T-helper 9 cell (primary cell): Measurements from ENCODE around the gene SSBP2.
"Not testable (repeated sequence)": the region's sequence is repeated elsewhere in the genome, so short reads cannot be mapped to it uniquely, and the experiment has no call there.

Experiments
- DNase-seq: peaks from one replicate; pipeline ENCODE4 v3.0.0-alpha.2; 2020

SSBP2 gene

DNA sequence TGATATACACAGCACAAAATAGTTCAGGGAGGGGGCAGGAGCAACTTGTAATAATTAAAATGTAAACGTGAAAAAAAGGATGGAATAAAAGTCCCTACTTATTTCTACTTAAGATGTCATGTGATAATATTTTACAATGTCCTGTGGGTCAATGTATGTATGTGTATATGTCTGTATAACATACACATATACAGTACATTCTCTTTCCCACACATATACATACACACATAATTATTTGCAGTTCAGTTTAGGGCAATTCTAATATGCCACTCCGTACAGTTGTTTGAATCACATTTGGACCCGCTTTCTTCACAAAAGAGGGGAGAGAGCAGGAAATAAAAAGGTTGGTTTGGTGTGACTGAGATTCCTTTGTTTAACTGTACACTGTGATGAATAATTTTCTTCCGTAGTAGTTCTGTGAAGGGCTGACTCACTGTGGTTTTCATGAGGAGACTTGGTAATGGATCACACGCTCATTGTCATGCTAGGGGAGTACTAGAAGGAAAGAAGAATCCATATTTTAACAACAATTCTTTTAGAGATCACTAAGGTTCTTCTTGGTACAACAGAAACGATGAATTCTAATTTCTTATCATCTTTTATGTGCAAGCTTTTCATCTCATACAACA is 330.7 kb downstream of the SSBP2 start:
- no peak for DNase-seq

DNA sequence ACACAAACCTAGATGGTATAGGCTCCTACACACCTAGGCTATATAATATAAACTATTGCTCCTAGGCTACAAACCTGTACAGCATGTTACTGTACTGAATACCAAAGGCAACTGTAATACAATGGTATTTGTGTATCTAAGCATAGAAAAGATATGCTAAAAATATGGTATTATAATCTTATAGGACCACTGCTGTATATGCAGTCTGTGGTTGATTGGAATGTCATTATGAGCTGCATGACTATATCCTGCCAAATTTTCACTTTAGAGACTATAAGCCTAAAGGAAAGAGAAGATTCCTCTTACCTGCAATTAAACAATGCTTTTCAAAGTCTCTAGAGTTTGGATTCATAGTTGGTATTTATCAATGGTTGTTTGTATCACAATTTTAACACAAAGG is 332.3 kb downstream of the SSBP2 start:
- no peak for DNase-seq

DNA sequence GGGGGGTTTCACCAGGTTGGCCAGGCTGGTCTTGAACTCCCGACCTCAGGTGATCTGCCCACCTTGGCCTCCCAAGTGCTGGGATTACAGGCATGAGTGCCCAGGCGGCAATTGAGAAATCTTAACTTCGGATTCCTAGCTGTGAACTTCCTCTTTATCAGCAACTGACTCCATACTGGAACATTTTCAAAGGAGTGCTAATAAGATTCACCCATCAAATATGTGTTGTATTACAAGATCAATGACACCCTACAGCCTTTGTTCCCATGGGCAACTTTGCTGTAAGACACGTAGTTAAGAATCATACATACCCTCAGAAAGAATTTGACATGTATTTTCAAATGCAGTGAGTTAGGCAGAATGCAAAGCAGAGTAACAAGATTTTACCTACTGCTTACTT is 333.8 kb downstream of the SSBP2 start:
- no peak for DNase-seq

DNA sequence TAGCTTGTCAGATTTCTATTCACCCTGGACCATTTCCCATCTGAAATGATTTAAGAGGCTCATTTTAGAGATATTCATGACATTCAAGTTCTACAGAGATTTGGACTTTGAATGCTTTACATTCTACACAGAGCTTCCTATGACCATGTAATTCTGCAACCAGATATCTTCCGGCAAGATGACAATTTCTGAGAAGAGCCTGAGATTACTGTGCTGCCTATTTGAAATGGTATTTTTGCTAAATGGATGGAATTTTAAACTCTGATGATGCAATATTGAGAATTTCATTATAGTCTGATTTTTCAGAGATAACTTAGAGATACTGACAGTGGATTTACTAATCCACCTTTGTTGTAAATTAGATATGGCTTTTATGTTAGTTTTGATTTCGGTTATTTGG is 341.0 kb downstream of the SSBP2 start:
- DNase-seq: no peak

DNA sequence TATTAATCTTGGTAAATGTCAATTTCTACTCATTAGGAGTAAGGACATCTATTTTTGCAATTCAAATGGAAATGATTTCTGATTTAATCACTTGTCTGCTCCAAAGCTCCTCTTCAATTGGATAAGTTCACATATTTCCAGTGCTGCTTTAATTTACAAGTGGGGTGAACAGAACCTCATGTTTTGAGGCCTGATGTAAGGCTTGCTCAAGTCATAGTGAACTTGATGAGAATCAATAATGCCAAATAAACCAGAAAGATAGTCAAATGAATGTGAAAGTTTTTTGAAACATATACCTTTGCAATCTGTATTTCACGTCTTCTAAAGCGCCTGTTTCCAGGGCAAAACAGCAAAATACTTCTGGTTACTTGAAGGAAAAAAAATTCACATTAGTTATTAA is 341.5 kb downstream of the SSBP2 start:
- no peak for DNase-seq

DNA sequence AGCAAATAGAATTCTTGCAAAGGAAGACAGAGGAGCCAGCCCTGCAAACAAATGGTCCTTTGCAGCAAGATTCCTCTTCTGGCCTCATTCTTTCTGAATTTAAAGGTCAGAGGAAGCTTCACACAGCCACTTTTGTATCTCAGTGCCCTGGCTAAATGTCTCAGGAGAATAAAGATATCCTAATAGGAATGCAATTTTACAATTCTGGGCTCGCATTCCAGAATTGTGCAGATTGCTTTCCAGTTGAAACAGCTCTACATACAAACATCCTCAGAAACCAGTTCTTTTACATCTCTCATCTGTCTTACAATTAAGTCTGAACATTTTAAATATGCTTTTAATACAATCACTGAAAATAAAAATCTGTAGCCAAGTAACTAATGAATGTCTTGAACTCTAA is 342.4 kb downstream of the SSBP2 start:
- no peak for DNase-seq

DNA sequence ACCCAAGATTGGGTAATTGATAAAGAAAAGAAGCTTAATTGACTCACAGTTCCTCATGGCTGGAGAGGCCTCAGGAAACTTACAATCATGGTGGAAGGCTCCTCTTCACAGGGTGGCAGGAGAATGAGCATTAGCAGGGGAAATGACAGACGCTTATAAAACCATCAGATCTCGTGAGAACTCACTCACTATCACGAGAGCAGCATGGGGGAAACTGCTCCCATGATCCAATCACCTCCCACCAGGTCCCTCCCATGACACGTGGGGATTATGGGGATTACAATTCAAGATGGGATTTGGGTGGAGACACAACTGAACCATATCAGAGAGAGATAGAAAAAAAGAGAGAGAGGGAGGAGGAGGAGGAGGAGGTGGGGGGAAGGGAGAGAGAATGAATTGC is 343.1 kb downstream of the SSBP2 start:
- DNase-seq: not testable (repeated sequence)

DNA sequence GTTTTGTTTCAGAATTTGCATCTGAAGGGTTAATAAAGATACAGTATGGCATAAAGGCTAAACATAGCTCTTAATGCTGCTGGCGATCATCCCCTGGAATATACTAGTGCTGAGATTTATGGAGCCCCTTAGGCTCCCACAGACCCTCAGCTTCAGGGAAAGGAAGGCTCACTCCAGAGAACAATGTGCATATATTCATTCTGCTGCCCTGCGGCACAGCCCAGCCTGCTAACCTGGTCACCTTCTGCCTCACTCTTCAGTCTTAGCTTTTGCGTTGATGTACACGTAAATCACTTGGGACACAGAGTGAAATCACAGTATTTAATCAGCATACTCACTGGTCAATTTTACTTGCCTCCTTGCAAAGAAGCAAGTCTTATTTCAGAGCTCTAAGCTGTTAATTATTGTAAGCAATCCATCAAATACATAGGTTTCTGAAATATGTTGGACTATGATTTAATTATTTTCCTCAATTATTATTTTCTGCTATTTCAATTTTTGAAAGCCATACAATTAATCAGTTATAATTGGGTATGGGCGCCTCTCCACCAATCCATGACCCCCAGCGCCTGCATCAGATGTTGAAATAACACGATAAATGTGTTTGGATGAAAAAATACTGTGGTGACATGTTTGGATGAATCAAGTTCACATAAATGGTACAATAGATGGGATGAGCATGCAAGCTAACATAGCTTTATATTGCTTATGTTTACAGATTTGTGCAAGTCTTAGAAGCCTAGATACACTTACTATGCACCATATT is 345.6 kb downstream of the SSBP2 start:
- DNase-seq: no peak

DNA sequence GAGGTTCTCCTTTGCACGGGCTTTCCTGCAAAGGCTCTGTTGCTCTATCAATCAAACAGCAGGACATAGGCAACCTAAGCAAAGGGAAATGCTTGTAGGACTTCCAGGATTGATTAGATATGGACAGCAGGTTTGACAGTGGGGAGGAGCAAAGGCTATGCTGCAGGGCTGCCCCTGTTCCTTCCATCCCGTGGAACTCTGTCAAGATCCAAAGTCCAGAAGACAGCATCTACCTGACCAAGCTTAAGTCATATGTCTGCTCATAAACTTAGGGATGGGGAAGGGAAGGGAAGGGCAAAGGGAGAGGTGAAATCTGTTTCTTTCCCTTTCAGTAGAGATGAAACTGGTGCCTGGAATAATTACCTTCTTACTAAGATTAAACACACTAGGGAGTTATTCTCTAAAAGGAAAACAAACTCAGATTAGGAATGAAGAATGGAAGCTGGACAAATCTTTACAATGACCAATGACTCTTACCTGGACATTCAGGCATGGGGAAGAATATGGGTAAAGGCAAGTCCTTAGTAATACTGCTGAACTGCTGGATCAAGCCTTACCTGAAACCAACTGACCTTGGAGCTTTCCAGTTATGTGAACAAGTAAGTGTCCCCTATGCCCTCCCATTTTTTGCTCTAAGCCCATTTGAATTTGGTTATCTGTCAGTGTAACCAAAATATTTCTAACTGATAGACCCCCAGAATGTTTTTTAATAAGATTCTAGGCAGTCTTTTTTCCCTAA is 348.5 kb downstream of the SSBP2 start:
- no peak for DNase-seq

DNA sequence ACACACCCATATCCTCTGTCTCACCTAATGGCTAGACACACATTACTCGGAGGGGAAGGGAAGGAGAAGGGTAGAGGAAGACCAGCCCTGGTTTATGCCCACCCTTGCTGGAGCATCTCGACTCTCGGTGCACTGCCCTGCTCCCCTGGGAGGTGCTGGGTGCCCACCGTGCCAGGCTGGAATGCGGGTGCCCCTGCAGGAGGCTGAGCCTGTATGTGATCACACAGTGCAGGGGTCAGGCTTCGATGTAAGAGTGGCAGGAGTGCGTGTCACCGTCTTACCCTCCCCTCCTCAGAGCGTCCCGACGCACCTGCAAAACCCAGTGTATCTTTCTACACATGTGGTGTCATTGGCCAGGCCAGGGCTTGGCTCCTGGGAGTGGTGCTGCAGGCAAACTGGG is 349.6 kb downstream of the SSBP2 start:
- no peak for DNase-seq

DNA sequence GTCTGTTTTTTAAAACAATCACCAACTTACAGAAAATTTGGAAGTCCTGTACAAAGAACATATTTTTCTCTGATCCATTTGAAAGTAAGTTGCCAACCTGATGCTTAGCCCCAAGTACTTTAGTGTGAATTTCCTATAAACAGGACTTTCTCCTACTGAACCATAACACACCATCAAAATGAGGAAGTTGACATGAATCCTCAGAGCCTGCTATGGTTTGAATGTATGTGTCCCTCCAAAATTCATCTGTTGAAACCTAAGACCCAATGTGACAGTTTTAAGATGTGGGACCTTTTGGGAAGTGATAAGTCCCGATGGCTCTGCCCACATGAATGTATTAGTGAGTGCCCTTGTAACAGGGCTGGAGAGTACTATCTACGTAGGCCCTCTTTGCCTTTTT is 350.5 kb downstream of the SSBP2 start:
- DNase-seq: no peak

DNA sequence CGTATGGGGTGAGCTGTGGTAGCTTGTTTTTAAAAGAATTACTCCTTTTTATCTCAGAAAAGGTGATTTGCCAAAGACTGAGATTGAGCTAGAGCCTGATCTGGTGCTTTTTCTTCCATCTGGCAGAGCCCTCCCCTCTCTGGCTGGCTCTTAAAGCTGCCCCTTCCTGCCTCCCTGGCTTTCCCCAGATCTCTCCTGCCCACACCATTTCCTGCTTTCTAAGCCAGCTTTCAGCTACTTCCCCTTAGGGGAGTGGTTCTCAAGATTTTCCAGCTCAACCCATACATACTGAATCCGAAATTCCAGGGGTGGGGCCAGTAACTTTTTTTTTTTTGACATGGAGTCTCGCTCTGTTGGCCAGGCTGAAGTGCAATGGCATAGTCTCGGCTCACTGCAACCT is 352.2 kb downstream of the SSBP2 start:
- DNase-seq: no peak

DNA sequence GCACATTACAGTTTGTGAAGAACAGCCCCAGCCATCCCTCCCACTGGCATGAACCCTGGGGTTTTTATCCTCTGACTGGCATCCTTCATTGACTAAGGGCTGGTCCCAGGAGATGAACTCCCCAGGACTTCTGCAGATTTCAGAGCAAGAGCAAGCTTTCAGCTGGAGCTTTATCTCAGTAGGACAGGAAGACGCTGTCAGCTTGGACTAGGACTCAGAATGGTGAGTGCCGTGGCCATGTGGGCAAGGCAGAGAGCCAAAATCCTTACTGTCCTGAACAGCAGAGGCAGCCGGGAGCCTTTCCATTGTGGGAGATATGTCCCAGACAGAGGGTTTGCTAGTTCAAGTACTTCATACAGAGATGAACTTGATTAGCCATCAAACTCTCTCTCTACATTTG is 353.7 kb downstream of the SSBP2 start:
- no peak for DNase-seq

DNA sequence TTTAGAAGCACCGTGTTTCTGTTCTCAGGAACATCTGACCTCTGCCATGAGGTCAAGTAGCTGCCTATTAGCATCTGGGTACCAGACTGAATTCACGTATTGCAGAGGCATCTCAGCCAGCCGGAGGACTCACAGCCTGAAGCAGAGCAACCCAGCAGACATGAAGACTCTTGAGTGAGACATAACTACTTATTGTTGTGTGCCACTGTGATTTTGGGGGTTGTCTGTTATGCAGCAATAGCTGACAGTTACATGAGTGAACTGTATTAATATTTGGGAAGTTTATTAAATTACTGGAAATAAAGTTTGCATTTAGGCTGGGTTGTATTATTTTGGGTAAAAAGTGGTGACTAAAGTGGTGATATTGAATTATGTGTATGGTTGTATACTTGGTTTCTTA is 355.6 kb downstream of the SSBP2 start:
- no peak for DNase-seq

DNA sequence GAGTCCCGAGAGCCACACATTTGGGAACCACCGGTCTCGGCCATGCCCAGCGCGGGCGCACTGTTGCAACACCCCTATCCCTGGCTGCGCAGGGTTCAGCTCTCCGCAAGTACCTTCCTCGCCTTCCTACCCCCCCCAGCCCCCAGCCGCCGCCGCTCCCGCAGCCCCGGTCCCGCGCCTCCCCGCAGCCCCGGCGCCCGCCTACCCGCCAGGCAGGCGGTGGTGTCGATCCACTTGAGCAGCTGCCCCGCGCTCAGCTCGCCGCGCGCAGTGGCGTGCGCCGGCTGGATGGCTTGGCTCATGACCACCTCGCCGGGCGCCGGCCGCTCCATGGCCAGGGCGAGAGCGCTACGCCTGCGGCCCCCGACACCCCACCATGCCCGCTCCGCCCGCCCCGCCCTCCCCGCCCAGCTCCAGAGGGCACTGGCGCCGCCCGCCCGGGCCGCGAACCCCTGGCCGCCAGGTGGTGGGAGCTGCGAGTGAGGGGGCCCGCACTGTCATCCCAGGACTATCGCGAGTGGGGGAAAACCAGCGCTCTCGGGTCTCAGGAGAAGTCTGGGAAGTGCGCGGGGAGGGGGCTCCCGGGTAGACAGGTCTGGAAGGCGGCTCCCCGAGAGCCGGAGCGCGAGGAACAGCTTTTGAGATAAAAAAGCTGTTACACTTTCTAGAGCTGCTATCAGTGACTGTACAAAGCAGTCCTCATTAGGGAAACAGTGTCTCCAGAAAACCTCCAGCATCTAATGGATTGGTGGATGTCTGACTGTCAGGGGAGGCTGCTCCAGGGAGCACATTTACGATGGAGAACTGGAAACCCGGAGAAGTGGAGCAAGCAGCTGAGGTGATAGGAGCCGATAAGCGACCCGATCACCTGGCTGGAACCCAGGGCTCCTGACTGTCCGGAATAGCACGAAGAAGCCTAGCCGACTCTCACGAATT is 356.8 kb downstream of the SSBP2 start, which contains the start of gene ACOT12:
TSS of gene ACOT12 (minus strand) at position 352 of the 936 bp plus-strand sequence. CDS start at position 332, 20 bp downstream.
- no peak for DNase-seq

DNA sequence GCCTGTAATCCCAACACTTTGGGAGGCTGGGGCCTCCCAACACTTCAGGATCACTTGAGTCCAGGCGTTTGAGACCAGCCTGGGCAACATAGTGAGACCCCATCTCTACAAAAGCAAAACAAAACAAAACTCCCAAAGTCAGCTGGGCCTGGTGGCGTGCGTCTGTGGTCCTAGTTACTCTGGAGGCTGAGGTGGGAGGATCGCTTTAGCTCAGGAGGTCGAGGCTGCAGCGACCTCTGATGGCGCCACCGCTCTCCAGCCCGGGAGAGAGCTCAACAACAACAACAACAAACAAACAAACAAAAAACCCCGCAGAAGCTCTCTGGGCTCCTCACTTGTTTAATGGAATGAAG is 357.5 kb downstream of the SSBP2 start:
- DNase-seq: no peak

DNA sequence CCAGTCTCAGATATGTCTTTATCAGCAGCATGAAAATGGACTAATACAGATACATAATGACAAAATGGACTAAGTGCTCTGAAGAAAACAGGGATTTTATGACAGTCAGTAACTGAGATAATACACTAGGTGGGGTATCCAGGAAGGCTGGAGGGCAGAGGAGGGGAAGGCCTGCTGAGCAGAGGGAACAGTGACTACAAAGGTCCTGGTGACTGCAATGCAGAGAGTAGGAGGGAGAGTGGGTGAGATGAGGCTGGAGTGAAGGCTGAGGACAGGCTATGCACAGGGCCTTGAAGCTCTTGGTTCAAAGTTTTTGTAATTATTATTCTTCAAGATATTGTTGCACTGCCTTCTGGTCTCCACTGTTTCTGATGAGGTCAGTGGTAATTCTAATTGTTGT is 361.9 kb downstream of the SSBP2 start:
- DNase-seq: no peak

DNA sequence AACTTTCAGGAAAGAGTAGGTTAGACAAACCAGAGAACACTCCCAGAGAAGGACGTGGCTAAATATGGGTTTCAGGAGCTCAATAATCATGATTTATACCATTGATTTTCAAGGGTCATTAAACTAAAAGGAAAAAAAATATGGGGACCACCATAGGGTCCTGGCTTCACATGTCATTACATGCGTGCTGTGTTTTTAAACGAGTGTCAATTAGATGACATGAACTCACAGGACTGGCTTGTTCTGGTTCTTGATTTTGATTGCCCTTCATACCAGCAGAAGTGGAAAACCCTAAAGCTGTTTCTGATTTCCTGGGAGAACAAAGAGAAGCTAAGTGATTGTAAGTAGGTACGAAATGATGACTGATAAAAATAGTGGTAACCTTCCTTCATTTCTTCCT is 362.7 kb downstream of the SSBP2 start:
- no peak for DNase-seq

DNA sequence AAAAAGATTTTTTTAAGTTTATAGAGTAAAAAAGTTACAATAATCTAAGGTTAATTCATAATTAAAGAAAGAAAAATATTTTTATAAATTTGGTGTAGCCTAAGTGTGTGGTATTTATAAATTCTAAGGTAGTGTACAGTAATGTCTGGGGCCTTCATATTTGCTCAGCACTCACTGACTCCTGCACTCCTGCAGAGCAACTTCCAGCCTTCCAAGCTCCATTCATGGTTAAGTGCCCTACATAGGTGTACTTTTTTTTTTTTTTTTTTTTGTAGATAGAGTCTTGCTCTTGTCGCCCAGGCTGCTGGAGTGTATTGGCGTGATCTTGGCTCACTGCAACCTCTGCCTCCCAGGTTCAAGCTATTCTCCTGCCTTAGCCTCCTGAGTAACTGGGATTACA is 367.0 kb downstream of the SSBP2 start:
- DNase-seq: no peak

DNA sequence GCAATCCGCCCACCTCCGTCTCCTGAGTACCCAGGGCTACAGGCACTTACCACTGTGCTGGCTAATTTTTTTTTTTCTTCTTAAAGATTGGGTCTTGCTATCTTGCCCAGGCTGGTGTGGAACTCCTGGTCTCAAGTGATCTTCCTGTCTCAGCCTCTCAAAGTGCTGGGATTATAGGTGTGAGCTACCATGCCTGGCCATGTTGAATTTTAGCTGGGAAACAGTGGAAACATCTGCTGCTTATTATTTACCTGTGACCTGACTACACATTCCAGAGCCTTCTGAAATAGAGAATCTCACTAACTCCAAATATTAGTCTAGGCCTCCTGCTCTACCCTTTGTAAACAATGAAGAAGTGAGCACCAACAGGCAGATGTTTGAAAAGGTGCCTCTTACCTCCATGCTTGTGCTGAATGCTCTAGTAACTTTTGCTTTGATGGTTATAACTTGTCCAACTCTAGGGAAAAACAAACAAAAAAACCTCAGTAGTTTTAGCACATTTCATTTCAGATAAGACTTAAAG is 379.5 kb downstream of the SSBP2 start:
- no peak for DNase-seq

DNA sequence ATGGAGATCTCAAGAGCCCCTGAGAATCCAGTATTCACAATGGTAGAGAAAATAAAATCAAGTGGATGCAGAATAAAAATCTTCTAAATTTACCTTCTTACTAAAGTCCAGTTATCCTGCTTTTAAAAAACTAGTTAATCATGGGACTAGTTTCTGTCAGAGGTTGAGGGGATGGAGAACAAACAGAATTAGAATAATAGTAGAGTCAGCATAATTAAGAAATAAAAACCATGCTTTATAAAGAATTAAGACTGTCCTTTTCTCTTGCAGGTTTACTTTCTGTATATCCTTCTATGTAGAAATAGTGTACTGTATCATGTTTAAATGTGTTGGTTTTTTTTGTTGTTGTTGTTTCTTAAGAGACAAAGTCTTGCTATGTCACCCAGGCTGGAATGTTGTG is 380.0 kb downstream of the SSBP2 start:
- no peak for DNase-seq

DNA sequence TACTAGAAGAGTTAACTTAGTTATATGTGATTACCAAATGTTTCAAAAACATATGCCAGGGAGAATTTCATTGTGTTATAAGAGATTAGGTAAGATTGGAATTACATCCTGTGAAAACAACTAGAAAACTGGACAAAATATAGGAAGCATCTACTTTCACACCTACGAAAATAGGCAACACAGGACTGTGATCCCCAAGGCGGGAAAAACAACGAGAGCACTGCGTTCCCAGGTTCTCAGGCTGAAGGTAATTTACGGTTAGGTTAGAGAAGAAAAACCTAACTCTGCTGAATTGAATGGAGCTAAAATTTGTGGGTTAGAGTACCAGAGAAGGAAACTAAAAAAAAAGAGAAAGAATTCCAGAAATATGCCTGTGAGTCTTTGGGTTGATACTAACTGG is 385.4 kb downstream of the SSBP2 start:
- no peak for DNase-seq
